Mucosa of gallbladder (tissue), 1 donor: ENCODE results near the gene GTF2H1. TPM values are rescaled to one million over a fixed set of nuclear protein-coding genes. Genes with fewer than 3 reads are reported as not detected.
"Not testable (repeated sequence)": the region's sequence is repeated elsewhere in the genome, so short reads cannot be mapped to it uniquely, and the experiment has no call there.

Experiments
- DNase-seq: peaks from one replicate; pipeline ENCODE4 v3.0.0-alpha.2; 2020; ENCODE audit warnings: low spot score
- total RNA-seq: library from RNA; stranded (reverse); gene quantifications from one replicate; pipeline ENCODE4 v1.2.1, GENCODE V29; 2021
- donor health status: DM: no; HTN: no; CAD: no.

GTF2H1 gene
- total RNA-seq, 1 donor from 2014 or later = 35.7 TPM

DNA sequence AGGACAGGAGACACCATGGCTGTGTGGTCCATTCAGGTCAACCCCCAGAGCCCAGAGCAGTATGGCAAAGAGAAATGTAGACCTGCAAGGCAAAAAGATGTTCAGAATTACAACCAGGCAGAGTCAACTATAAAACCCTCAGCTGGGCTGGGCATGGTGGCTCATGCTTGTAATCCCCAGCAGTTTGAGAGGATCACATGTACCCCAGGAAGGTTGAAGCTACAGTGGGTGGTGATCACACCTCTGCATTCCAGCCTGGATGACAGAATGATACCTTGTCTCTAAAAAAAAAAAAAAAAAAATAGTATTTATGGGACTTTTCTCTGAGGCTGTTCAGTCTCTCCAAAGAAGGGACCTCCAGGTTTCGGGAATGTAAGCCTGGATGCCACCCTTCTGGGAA, 53.6 kb downstream of the GTF2H1 start:
- no peak for DNase-seq

DNA sequence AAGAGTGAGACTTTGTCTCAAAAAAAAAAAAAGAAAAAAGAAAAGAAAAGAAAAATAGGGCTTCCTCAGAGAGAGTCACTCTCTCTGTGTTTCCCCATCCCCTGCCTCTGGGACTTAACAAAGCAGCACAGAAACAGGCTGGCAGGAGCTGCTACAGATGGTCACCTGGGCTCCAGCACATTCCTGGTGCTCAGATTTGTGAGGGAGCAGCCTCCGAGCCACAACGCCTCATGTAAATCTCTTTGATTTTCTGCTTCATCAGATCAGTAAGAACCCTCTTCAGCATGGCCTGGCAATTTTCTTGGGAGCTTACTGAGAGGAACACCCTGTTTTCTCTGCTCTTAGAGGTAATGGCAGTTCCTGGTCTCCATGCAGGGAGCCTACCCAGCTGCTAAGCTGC, 56.8 kb downstream of the GTF2H1 start:
- DNase-seq = no peak

DNA sequence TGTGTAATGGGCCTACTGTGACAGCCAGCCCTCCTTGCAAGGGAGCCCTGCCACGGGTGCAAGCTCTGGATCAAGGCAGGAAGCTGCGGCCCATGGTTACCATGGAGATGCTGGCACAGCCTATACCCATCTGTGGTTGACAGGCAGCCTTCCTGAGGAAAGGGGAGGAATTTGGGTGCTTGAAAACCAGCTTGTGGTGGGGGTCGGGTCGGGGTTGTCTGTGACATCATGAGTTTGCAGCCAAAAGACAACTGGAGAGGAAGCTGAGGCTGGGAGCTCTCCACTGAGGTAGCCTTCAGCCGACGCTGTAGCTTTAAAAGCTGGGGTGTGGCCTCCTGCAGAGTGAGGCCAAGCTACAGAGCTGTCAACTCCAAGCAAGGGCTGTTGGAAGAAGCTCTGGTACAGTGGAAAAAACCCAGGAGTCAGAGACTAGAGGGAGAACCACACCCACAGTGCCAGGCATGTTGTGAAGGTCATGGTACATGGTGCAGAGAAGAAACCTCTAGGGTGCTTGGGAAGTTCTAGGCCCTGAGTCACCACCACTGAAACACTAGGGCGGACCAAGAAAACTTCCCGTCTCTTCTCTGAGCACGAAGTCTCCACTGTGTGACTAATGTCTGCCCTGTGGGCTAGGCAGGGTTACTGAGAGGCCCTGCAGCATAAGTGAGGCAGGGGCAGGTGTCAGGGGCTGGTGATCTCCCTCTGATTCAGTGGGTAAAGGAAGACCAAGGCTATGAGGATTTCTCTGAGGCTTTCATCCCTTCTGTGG, 61.2 kb downstream of the GTF2H1 start:
- peak; percentile 82 for DNase-seq

DNA sequence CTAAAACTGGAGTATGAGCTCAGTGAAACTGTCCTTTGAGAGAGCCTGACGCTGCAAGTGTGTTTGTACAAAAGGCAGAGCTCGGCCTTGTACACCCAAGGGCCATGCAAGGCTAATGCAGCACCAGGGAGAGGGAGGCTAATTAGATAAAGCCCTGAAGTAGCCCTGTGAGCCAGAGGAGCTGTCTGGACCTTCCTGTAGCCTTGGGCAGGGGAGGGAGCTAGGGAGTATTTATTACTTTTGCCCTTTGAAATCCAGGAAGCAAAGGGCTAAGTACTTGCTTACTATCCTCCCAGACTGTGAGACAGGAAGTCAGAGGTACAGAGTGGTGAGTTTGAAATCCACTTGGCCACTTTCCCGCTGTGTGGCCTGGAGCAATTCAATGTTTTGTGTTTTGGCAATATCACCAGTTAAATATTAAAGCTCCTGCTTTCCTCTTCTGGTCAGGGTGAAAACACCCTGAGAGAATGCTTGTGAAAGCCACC, 61.8 kb downstream of the GTF2H1 start:
- DNase-seq = peak; percentile 81

DNA sequence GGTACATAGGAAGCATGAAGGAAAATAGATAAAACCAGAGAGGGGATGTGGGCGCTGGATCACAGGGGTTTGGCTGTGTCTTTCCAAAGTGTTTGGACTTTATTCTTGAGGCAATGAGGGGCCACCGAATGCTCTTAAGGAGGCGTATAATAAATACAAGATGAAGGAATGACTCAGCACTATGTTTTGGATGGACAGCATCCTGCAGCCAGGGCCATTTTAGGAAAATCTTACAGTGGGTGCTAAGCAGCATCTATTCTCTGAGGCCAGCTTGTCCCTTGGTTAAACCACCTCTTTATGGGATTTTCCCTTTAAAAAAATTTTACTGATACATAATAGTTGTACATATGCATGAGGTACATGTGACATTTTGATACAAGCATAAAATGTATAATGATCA, 67.7 kb downstream of the GTF2H1 start:
- DNase-seq = no peak

DNA sequence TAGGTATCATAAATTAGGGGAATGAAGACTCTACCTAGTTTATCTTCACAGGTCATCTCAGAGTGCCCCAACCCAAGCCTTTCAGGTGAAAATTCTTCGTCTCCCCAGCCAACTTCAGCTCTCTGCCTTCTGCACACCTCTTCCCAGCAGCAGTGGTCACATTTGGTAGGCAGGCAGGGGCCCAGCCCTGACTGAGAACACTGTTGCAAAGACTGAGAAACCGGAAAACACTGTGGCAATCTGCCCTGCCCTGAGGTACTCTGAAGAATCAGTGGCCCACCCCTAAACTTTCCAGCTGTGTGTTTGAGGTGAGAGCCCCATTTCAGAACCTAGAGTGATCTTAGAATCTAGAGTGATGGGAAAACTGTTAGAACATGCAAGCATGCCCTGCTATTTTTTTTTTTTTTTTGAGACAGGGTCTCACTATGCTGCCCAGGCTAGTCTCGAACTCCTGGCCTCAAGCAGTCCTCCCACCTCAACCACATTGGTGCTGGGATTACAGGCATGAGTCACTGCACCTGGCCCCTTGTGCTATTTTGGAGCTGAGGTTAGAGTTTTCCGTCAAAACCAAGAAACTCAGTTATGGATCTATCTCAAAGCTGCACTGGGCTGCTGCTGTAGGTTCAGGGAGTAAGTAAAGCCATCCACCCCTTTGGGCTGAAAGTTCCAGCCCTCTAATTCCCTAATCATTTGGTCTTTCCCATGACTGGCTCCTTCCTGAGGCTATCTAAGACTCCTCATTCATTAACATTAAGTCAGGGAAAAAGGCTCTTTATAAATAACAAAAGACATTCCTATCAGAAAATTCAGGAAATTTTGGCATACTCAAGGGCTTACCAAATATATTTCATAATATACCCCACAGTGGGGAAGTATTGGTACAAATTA, 70.3 kb downstream of the GTF2H1 start:
- no peak for DNase-seq

DNA sequence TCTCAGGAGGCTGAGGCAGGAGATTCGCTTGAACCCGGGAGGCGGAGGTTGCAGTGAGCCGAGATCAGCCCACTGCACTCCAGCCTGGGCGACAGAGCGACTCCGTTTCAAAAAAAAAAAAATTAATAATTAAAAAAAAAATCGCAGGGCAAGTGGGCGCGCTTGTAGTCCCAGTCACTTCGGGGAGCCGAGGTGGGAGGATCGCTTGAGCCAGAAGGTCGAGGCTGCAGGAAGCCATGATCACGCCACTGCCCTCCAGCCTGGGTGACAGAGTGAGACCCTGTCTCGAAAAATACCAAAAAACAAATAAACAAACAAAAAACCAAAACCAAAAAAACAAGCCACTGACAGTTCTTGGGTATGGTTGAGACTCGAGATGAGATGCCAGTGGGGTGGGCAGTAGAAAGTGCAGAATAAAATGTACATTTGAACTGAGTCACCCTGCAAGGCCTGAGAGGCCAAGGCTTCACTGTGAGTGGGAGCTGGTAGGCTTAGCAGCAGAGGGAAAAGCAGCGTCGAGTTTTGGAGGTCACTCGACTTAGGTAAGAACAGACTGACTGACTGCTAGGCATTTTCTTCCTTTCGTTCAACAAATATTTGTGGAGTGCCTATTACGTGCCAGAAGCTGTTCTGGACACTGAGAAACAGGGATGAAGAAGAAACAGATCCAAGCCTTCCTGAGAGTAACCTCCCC, 71.4 kb downstream of the GTF2H1 start:
- DNase-seq = no peak

DNA sequence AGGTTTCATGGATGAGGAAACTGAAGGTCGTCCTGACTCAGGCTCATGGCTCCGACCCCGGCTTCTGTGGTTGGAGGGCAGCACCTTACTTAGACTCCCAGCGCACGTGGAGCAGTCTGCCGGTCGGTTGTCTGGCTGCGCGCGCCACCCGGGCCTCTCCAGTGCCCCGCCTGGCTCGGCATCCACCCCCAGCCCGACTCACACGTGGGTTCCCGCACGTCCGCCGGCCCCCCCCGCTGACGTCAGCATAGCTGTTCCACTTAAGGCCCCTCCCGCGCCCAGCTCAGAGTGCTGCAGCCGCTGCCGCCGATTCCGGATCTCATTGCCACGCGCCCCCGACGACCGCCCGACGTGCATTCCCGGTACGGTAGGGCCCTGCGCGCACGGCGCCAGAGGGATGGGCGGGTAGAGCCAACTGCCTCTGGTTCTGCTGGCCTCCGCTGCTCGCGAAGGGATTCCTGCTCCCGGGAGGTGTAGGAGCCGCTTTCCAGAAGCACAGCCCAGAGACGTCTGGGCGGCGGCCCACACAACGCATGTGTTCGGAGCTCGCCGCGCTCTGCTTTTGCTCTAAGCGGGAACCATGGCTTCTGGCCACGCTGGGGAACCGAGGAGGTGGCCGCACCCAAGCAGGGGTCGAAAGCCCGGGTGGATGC, 72.0 kb downstream of the GTF2H1 start, which contains the start of gene LDHA:
TSS of gene LDHA (plus strand) at position 289 of the 653 bp plus-strand sequence. CDS start 2,280 bp downstream, outside the sequence.
- peak; percentile 98 for DNase-seq

DNA sequence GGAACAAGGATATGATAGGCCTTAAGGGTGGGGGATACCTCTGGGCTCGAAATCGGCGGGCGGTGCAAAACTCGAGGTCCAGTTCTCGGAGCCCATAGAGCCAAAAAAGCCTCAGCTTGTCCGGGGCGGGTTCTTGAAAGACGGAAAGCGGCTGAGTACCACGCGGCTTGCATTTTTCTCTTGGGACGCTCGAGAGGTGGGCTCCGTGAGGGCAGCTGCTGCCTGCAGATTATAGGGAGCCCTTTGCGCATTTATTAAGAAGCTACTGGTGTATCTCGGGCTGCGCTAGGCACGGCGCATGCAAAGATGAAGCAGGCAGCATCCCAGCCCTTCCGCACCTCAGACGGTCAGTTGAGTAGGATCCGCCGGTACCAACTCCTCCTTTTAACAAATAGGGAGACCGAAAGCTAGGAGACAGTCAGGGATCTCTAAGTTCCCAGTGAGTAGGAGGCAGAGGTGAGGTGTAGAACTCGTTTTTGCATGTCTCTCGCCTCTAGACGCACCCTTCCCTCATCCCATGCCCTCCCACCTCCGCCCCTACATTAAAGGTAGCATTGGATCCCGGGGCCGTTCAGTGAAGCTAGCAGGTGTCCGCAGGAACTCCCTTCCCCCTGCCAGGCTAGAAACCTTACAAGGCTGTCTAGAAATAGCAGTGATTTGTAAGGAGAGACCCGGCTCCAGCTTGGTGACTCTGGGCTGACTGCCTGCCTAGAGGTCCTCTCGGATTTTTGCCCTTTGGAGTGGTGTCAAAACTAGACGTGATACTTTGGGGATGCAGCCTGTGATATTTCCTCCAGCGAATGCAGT, 72.8 kb downstream of the GTF2H1 start:
- peak; percentile 17 for DNase-seq

DNA sequence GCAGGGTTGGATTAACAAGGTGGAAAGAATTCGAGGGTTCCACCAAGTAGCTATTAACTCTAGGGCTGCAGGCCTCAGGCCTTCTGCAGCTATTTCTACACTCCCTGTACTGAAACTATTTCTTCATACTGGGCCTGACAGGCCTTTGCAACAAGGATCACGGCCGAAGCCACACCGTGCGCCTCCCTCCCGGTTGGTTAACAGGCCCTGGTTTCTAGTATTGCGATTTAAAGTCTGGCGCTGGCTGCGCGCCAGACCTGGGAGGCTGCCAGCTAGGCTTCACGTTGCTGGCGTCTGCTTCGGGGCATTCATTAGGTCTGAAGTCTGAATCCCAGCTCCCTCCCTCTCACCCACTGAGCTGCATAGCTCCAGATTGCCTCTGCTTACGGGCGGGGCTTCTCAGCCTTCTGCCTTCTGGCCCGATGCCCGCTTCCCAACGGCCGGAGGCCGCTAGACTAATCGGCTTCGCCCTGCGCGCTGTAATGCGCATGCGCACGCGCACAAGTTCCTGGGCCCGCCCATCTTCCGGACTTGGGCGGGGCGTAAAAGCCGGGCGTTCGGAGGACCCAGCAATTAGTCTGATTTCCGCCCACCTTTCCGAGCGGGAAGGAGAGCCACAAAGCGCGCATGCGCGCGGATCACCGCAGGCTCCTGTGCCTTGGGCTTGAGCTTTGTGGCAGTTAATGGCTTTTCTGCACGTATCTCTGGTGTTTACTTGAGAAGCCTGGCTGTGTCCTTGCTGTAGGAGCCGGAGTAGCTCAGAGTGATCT, 73.6 kb downstream of the GTF2H1 start:
- DNase-seq = peak; percentile 98

DNA sequence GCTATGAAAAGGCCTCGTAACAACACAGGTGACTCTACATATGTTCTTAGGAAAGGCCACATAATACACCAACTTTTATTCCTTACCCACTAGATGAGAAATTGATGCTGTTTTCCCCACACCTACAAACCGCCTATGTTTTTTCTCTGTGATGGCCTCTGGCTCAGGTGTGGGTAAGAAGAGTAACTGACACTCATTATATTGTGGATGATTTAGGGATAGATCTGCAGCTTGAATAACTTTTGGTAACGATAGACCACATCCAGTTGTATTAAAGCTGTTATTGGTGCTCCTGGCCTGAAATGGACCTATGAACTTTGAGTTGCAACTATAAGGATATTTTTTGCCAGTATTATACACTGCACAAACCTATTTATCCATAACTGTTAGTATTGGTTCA, 75.6 kb downstream of the GTF2H1 start:
- DNase-seq = no peak

DNA sequence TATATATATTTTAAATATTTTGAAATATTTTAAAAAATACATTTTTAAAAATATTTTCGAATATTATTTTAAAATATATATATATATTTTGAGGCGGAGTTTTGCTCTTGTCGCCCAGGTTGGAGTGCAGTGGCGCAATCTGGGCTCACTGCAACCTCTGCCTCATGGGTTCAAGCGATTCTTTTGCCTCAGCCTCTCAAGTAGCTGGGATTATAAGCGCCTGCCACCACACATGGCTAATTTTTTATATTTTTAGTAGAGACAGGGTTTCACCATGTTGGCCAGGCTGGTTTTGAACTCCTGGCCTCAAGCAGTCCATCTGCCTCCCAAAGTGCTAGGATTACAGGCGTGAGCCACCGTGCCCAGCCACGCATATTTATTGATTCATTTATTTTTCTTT, 78.7 kb downstream of the GTF2H1 start:
- DNase-seq = not testable (repeated sequence)

DNA sequence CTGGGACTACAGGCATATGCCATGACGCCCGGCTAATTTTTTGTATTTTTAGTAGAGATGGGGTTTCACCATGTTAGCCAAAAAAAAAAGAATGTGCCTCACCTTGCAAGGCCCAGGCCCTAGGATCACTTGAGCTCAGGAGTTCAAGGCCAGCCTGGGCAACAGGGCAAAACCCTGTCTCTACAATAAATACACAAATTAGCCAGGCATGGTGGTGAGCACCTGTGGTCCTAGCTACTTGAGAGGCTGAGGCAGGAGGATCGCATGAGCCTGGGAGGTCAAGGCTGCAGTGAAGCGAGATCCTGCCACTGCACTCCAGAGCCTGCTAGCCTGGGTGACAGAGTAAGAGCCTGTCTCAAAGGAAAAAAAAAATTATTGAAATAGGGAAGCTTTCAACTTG, 81.7 kb downstream of the GTF2H1 start:
- no peak for DNase-seq

DNA sequence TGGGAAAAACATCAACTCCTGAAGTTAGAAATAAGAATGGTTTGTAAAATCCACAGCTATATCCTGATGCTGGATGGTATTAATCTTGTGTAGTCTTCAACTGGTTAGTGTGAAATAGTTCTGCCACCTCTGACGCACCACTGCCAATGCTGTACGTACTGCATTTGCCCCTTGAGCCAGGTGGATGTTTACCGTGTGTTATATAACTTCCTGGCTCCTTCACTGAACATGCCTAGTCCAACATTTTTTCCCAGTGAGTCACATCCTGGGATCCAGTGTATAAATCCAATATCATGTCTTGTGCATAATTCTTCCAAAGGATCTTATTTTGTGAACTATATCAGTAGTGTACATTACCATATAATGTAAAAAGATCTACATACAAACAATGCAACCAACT, 85.0 kb downstream of the GTF2H1 start:
- peak; percentile 43 for DNase-seq

DNA sequence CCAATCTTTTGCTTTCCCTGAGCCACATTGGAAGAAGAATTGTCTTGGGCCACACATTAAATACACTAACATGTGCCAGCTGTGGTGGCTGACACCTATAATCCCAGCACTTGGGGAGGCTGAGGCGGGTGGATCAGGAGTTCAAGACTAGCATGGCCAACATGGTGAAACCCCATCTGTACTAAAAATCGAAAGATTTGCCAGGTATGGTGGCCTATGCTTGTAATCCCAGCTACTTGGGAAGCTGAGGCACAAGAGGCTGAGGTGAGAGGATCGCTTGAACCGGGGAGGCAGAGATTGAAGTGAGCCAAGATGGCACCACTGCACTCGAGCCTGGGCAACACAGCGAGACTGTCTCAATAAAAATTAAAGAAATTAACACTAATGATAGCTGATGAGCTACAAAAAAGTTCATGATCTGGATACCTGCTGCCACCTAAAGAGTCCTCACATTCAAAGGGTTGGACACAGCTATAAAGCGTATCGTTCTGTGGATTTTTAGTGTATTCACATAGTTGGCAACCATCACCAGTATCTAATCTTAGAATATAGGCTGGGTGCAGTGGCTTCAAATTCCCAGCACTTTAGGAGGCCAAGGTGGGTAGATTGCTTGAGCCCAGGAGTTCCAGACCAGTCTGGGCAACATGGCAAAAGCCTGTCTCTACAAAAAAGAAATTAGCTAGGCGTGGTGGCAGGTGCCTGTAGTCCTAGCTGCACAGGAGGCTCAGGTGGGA, 86.4 kb downstream of the GTF2H1 start:
- DNase-seq = no peak

DNA sequence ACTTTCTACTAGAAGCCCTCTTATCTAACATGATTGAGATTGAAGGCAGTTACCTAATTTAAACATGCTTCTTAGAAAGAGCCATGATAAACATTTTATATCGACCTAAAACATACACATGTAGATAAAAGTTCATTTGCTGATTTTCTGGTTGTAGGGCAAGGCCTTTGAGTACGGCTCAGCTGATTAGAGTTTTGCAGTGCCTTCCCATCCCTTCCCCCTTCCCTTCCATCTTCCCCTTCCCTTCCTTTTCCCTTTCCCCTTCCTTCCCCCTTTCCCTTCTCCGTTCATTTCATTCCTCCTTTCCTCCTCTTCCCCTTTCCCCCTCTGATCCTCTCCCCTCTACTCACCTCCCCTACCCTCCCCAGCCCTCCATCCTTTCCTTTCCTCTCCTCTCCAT, 94.1 kb downstream of the GTF2H1 start:
- DNase-seq = no peak
